ENCODE measurements around the gene RORB.
A peak's percentile ranks its signal among the peaks of the same experiment; 100 is the strongest.

The RORB gene

DNA sequence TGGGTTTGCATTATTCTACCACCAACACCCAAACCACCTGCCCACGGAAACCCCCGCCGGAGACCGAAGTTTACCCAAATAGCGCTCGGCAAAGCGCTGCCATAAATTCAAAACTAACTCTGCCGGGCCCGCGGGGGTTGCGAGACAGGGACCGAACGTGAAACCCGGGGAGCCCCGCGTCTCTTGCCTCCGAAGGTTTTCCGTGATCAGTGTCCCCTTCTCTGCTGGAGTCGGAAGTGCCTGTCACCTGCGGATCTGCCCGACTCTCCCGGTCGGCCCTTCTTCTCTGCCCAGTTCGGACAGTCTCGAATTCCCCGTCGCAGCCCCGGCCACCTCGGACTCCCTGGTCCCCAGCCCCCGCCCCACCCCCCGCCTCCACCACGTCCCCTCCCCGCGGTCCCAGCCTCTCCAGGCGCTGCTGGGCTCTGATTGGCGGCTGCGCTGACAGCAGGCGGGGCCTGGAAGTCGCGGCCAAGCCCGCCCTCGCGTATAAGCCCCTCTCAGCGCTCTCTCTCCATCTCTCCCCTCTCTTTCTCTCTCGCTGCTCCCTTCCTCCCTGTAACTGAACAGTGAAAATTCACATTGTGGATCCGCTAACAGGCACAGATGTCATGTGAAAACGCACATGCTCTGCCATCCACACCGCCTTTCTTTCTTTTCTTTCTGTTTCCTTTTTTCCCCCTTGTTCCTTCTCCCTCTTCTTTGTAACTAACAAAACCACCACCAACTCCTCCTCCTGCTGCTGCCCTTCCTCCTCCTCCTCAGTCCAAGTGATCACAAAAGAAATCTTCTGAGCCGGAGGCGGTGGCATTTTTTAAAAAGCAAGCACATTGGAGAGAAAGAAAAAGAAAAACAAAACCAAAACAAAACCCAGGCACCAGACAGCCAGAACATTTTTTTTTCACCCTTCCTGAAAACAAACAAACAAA, at the start of gene RORB:
RORB (plus strand) TSS at position 517 of the 929 bp plus-strand sequence. CDS start 642 bp downstream, outside the sequence.
- DNase-seq (ENCODE audit: low spot score) = peak; percentile 69

DNA sequence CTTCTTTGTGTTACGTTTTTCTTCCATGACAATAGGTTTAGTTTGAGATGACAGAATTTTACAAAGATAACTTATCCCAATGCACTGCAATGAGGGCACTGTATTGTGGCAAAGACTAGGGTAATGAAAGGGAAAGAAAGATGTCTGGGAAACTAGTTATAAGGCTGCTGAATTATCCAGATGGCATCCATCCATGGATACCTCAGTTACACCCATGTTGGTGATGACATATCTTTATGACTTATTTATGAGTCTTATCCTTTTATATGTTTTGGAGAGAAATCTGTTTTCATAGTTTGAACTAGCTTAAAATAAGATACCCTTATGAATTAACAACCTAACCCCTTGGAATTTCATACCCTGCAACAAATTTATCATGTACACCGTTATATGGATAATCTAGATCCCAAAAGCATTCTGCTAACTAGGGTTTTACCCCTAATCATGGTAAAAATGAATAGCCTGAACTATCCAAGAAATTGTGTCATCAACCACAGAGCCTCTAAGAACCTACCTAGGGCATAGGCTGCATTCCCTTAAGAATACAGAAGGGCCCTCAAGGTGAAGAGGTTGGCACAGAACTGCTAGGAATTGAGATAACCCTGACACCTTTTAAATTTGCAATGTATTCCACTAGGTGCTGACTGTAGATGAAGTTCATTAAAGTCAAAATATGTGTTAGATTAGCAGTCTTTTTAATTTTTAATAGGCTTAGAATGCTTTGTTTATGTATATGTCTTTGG, 49.5 kb upstream of the RORB start:
- DNase-seq (ENCODE audit: low spot score) = no peak

DNA sequence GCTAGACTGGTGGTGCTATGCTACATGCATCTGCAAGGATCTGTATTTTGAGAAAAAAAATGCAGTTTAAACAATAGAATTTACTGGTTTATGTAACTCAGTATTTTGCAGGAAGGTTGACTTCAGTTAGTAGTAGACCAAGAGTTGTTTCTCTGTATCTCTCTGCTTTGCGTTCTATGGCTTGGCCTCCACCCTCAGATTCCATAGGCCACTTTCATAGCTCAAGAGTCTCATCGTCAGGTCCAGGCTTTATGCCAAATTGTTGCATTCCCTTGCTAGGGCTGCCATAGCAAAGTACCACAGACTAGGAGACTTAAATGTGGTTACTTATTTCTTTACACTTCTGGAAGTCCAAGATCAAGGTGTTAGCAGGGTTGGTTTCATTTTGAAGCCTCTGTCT, 48.1 kb upstream of the RORB start:
- DNase-seq (ENCODE audit: low spot score) = no peak

DNA sequence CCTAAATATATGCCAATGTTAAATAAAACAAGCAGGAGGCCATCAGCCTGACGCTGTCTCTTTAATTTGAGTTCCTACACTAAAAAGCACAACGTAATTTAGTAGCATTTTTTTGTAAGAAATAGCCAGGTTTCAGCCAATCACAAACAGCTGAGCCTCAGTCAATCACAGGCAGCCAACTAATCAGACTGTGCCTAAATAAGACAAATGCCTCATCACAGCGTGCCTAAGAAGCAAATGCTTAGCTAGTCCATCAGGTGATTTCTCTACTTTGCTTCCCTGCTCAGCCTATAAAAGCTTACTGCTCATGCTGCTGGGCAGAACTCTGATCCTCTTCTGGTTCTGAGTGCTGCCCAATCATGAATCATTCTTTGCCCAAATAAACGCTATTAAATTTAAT, 38.3 kb upstream of the RORB start:
- DNase-seq (ENCODE audit: low spot score) = no peak

DNA sequence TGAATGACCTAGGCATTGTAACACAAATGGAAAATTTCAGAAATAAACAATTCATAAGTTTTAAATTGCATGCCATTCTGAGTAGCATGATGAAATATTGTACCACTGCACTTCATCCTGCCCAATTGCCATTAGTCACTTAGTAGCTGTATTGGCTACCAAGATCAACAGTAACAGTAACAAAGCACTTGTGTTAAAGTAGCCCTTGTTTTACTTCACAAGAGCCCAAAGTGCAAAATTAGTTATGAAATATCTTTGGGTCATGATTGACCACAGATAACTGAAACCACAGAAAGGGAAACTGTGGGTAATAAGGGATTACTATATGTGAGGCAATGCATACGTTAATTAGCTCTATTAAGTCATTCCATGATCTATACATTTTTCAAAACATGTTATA, 33.3 kb upstream of the RORB start:
- no peak for DNase-seq (ENCODE audit: low spot score)

DNA sequence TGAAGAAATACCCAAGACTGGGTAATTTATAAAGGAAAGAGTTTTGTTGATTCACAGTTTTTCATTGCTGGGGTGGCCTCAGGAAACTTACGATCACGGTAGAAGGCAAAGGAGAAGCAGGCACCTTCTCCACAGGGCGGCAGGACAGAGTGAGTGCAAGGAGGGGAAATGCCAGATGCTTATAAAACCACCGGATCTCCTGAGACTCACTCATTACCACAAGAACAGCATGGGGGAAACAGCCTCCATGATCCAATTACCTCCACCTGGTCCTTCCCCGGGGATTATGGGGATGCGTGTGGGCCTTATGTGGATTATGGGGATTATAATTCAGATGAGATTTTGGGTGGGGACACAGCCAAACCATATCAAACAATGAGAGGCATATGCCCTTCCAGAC, 18.5 kb upstream of the RORB start:
- DNase-seq (ENCODE audit: low spot score) = no peak

DNA sequence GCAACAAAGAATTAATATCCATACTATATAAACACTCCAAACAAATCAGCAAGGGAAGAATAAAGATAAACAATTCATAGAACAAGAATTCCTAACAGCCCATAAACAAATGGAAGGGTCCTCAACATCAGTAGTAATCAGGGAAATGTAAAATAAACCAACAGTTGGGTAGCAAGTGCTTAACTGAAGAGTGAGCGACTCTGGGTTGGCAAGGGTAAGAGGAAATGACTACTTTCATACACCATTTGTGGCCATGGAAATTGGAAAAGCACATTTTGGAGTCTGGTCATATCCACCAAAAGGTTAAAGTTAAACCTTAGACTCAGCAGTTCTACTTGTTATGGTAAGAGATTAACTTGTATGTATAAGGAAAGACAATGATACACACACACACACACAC, 17.4 kb upstream of the RORB start:
- no peak for DNase-seq (ENCODE audit: low spot score)

DNA sequence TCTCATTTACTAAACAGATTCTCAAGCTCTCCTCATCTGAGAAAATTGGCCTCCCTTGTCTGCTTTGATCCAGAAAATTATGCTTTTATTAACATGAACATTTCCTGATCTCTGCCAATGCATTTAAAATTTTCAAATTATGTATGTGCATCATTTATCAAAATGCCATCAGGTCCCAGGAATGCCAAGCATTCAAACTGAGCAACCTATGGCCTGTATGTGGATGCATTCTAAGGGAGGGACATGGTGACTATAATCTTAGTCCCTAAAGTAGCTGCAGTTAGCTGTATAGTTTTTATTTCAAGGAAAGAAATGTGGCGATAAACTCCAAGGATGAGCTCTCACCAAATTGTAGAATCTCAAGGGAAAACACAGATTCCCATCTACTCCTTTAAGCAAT, 9.7 kb upstream of the RORB start:
- no peak for DNase-seq (ENCODE audit: low spot score)

DNA sequence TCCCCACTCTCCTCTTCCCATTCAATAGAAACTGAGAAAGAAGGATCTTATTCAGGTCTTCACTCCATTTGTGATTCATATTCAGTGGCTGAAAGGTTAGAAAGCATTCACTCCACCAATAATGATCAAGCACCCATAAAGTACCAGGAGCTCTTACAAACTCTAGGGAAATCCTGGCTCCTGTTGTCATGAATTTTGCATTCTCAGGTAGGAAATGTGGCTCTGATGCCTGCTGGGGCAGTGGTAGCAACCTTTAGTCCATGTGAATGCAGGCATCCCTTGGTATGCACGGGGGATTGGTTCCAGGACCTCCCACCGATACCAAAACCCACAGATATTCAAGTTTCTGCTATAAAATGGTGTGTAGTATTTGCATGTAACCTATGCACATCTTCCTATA, 3.6 kb upstream of the RORB start:
- DNase-seq (ENCODE audit: low spot score) = no peak

DNA sequence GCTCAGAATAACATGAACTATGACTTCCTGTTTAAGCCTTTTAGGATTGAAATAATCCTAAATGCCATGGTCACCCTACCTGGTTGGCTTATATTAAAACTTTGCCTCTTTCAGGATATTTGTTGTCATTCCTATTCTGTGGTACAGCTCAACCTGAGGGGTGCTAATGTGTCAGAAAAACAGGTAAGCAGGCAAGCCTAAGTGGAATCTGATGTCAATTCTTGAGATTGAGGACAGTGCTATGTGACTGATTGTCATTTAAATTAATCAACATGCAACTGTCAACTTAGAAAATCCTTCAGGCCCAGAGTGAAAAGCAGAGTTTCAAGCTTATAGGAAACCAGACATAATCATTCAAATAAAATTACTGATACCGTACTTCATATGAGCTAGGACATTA, 2.6 kb upstream of the RORB start:
- DNase-seq (ENCODE audit: low spot score) = no peak

DNA sequence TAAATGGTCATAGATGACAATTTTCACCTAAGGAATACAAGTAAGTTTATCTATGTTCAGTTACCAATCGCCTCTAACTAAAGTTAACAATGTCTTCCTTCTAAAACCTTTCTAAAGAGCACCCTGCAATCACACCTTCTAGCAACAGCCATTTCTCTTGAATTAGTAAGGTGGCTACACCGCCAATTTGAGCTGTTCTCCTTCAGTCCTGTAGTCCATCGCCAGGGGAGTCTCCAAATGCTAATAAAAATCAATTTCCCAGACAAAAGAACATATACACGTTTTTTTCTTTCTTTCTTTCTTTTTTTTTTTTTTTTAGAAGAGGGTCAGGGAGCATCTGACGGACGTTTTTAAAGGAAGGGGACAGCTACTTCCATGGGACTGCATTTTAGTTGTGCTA, 729 bp upstream of the RORB start:
- DNase-seq (ENCODE audit: low spot score) = peak; percentile 3

DNA sequence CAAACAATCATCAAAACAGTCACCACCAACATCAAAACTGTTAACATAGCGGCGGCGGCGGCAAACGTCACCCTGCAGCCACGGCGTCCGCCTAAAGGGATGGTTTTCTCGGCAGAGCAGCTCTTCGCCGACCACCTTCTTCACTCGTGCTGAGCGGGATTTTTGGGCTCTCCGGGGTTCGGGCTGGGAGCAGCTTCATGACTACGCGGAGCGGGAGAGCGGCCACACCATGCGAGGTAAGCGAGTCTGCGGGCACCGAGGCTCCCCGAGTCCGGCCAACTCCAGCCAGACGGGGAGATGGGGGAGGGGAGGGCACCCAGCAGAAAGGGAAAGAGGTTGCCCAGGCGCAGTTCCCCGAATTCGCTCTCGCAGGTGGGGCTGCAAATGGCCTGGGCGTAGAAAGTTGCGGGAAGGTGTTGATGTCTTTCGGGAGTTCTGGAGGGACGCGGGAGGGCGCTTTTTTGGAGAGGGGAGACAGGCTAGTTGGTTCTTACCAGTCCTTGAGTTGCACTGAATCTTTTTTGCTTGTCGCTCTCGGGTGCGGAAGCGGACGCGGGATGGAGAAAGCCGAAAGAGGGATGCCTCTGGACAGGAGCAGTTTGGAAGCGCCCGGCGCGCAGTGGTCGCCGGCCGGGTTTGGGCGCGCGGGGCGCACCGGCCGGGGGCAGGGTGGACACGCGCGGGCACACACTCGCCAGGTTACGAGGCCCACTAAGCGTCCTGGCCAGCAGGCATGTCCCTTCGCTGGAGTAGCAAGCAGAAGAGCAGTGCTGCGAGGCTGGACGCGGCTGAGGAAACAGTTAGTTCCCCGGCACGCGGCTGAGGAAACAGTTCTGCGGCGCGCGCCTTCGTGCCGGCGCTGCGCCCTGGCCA, 849 bp downstream of the RORB start:
- peak; percentile 31 for DNase-seq (ENCODE audit: low spot score)

DNA sequence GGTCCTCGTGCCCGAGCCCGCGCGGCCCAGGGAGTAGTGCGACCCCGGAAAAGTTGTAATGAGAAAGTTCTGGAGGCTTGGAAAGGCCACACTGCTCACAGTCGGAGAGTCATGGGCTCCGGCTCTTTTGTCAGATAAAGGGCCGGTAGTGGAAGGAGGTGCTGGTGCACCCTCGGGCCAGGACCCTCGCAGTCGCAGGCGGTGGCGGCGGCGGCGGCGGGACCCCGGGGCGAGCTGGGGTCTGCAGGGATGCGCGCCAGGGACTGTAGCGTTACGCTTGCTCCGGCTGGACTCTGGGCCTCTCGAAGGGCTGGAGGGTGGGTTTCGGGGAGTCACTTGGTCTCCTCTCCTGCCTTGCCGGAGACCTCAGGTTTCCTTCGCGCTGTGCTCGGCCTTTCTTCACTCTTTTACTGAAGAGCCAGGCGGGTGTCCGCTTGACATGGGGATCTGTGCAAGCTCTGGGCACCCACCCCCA, 1.5 kb downstream of the RORB start:
- peak; percentile 3 for DNase-seq (ENCODE audit: low spot score)

DNA sequence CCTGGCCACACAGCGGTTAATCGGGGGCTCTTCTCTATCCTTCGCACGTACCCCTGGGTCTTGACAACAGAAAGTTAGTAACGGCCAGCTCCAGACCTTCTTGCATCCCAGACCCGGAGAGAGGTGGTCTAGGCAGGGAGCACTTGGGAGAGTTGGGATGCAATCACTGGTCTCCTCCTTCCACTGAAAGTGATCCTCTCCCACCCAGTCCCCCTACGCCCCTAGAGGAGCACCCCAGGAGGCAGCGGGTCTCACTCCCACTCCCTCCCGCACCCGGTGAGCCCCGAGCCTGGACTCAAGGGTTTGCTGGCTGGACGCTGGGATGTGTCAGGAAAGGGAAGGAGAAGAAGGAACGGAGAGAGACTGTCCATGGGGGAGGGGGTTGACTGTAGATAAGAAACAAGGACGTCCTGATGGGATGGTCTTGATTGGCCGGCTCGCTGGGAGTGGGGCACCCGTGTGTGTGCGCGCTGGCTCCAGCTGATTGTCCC, 2.0 kb downstream of the RORB start:
- peak; percentile 5 for DNase-seq (ENCODE audit: low spot score)

DNA sequence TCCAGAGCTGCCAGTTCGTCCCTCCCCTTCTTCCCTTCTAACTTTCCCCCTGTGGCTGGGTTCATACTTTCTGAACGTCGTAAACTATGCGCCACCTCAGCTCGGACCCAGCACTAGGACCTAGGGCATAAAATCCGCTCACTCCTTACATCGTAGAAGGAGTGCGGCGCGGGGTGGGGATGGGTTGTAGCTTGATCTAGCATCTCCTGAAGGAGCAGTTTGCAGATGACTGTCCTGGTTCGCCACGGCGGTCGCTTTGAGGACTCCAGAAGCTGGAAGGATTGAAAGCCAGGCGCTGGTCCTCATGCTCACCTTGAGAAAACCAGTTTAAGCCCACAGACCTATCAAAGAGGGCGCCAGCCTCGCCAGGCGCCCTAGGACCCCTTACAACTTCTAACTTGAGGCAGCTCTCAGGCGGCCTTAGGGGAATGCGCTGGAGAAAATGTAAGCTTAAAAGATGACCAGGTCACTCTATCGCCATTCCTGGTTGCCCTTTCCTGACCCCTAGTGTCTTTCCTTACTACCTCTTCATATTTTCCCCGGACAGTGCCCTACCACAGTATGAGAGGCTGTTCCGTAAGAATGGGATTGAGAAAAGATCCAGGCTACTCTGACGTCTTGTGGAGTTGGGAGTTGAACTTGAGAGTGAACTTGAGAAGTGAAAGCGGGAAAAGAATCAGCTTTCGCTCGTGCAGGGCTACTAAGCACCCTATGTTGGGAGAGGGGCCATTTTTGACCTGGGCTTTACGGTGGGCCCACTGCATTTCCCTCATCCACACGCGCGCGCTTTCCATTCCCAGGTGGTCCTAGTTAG, 2.8 kb downstream of the RORB start:
- peak; percentile 5 for DNase-seq (ENCODE audit: low spot score)

DNA sequence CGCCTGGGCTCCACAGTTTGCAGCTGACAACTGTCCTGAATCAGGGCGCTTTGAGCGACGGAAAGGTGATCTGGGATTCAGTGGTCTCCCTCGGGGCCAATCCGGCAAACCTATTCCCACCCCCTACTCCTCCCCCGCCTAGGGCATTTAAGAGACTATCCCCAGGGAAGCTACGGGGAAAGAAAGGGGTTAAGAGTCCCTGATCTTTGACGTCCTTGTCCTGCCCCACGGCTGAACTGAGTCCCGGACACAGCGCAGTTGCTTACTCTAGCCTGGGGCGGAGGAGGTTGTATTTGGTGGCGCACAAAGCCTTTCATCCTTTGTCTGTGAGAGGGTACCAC, 3.4 kb downstream of the RORB start:
- no peak for DNase-seq (ENCODE audit: low spot score)

DNA sequence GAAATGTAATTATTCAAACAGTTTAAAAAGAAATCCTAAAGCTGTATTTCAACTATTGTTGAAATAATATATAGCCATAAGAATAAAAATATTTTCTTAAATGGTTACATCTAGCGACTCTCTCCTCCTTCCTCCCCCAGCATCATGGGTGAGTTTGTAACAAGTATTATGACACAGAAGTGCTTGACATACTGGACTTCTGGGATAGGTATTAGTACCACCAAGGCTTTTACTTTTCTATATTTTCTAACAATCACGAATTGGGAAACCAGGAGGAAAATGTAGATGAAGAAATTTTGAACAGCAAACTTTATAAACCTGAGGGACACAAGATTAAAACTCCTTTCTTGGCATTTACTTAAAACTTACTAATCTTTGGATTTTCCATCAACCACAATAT, 4.4 kb downstream of the RORB start:
- DNase-seq (ENCODE audit: low spot score) = no peak

DNA sequence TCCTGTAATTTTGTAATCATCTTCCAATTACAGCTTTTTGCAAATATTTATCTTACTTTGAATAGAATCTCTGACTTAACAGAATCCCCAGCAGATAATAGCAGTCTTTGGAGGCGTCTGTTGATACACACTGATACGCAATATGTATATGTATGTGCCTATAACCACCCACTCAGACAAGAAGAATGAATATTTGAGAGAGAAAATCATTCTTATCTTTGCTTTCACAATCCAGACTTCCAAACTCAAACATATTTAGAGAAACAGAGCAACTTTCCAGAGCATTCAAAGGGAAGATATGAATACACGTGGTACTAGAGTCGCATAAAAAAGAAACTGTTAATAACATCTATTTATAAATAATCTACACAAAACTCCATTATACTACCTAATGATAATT, 6.1 kb downstream of the RORB start:
- no peak for DNase-seq (ENCODE audit: low spot score)

DNA sequence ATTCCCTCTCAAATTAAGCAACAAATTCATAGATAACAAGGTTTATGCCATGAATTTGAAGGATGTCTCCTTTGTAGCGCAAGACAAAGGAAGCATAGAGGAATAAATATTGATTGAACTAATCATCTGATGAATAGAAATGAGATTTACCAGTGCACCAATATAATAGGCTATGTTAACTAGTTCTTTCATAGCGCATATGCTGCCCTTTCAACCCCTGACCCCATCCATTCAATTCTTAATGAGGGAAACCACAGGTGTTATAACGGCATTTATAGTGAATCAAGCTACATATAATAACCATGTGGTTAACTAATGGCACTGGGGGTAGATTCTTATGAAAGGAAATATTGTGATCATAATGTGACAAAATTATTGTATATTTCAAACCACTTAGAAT, 6.5 kb downstream of the RORB start:
- DNase-seq (ENCODE audit: low spot score) = no peak

DNA sequence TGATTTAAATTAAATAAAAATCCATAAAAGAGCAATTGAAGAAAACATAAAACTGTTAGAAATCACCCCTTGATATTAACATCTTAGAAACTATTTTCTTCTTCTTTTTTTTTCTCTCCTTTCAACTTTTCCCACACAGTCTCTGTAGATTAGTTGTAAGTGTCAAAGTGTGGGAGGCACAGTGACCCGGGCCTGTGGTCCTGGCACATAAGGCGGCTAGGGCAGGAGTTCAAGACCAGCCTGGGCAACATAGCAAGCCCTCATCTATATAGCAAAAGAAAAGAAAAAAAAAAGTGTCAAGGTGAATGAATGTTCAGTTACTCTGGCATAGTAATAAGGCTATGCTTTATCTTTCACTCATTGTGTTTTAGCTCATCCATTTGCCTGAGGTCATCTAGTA, 14.2 kb downstream of the RORB start:
- no peak for DNase-seq (ENCODE audit: low spot score)

DNA sequence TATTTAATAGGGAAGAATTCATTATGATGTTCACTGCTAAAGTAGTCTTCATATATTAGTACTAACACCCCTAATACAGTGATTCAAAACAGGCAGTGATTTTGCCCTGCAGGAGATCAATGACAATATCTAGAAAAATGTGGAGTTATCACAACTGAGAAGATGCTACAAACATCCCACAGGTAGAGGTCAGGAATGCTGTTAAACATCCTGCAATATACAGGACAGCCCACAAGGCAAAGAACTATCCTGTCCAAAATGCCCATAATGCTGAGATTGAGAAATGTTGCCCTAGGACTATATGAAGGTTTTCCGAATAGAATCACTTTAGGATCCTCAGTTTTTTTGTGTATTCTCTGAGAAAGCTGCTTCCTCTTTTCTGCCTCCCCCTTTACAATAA, 15.3 kb downstream of the RORB start:
- no peak for DNase-seq (ENCODE audit: low spot score)
